ENCODE results near the gene PRSS57.
A peak's percentile ranks its signal among the peaks of the same experiment; 100 is the strongest.
"Not testable (repeated sequence)": the region's sequence is repeated elsewhere in the genome, so short reads cannot be mapped to it uniquely, and the experiment has no call there.

PRSS57 gene

GRCh38 chr19:688992-689391 lies 6.3 kb downstream of the PRSS57 start:
- DNase-seq: no peak

- DNase-seq: no peak
Observed at GRCh38 chr19:688214-688613, 7.0 kb downstream of the PRSS57 start.

GRCh38 chr19:687569-688166 lies 7.6 kb downstream of the PRSS57 start:
- DNase-seq: no peak

- DNase-seq: no peak
Observed at GRCh38 chr19:686589-687297, 8.5 kb downstream of the PRSS57 start.

DNA sequence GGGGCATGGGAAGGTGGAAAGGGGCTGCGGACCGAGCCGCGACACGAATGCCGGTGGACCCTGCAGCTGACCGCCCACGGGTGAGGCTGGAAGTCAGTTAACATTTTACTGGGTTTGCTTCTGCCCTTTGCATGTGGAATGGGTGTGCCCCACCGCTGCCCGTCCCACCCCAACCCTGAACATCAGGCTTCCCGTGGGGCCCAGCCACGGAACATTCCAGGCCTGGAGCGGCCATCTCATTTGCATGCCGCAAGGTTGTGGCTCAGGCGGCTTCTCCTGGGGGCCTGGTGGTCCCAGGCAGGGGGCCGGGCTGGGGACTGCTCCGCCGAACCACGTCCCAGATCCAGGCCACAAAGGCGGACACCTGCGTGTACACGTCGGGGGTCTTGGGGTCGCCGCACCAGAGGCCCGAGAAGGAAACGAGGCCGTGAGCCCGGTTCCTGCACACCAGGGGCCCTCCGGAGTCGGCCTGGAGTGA lies 9.8 kb downstream of the PRSS57 start:
- DNase-seq: no peak

DNA sequence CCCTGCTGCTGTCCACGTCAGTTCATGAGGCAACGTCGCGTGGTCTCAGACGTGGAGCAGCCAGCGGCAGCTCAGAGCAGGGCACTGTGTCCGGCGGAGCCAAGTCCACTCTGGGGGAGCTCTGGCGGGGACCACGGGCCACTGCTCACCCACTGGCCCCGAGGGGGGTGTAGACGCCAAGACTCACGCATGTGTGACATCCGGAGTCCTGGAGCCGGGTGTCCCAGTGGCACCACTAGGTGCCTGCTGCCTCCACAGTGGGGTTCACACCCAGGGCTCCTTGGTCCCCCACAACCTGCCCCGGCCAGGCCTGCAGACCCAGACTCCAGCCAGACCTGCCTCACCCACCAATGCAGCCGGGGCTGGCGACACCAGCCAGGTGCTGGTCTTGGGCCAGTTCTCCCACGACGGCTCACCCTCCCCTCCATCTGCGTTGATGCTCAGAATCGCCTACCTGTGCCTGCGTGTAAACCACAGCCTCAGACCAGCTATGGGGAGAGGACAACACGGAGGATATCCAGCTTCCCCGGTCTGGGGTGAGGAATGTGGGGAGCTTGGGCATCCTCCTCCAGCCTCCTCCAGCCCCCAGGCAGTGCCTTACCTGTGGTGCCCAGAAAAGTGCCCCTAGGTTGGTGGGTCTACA lies 12.5 kb downstream of the PRSS57 start:
- no peak for DNase-seq

DNA sequence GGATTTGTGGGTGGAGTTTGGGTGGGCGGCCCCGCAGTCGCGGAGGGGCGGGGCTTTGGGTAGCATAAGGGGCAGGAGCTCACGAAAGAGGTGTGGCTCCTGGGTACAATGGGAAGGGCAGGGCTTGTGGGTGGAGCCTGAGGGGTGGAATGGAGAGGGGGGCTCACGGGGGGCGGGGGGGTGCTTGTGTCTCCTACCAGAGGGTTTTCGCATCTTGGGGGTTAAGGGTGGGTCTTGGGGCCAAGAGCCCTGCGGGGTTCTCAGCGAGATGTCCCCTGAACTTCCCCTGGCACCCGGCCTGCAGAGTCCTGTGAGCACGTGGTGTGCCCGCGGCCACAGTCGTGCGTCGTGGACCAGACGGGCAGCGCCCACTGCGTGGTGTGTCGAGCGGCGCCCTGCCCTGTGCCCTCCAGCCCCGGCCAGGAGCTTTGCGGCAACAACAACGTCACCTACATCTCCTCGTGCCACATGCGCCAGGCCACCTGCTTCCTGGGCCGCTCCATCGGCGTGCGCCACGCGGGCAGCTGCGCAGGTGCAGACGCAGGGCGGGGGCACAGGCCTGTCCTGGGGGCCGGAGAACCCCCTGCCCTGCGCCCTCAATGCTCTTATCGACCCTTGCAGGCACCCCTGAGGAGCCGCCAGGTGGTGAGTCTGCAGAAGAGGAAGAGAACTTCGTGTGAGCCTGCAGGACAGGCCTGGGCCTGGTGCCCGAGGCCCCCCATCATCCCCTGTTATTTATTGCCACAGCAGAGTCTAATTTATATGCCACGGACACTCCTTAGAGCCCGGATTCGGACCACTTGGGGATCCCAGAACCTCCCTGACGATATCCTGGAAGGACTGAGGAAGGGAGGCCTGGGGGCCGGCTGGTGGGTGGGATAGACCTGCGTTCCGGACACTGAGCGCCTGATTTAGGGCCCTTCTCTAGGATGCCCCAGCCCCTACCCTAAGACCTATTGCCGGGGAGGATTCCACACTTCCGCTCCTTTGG lies 13.9 kb downstream of the PRSS57 start:
- peak; percentile 98 for DNase-seq

DNA sequence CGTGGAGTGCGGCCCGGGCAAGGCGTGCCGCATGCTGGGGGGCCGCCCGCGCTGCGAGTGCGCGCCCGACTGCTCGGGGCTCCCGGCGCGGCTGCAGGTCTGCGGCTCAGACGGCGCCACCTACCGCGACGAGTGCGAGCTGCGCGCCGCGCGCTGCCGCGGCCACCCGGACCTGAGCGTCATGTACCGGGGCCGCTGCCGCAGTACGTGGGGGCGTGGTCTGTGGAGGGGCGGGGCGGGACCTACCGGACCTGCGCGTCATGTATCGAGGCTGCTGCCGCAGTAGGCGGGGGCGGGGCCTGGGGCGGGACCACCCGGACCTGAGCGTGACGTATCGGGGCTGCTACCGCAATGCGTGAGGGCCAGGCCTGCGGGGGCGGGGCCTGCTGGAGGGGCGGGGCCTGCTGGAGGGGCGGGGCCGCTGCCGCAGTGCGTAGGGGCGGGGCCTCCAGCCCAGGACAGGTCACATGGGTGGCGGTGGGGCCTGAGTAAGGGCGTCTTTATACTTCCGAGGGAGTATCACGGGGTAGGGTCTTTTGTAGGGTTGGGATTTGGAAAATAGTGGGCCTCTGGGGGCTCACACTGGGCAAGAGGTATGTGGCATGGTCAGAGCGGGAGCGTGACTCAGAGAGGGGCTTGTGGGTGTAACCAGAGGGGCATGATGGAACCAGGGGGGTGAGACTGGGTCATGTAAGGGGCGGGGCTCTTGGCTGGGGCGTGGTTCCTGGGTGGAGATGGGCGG lies 14.8 kb downstream of the PRSS57 start:
- DNase-seq: peak; percentile 100

DNA sequence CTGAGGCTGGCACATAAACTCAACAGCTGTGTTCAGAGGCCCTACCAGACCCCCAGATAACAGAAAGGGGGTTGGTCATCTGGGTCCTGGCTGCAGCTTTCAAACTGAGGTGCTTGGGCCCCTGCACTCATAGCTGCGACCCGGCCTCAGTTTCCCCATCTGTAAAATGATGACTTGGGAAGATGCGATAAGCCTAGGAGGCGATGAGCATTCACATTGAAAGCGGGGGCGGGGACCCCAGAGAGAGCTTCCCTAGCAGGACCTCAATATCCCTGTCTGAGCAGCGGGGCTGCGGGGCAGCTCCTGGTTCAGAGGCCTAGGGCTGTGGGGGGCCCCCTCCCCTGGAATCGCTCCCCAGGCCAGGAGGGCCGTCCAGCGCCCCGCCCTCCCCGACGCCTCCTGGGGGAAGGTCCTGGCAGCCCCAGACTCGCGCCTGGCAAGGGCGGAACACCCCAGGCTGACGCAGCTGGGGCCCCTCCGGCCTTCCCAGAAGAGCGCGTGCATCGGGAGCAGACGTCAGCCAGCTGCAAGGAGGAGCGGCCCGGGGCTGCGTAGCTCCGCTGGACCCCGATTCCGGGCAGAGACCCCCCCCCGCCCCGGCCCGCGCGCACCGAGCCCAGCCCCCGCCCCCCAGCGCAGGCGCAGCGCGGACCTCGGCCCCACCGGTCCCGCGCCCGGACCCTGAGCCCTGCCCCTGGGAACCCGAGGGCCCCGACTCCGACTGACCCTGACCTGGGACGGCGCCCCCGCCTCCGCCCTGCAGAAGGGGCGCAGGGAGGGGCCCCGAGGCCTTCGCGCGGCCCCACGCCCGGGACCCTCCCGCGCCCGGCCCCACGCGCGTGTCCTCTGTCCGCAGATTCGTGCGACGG lies 15.6 kb downstream of the PRSS57 start:
- peak; percentile 52 for DNase-seq

DNA sequence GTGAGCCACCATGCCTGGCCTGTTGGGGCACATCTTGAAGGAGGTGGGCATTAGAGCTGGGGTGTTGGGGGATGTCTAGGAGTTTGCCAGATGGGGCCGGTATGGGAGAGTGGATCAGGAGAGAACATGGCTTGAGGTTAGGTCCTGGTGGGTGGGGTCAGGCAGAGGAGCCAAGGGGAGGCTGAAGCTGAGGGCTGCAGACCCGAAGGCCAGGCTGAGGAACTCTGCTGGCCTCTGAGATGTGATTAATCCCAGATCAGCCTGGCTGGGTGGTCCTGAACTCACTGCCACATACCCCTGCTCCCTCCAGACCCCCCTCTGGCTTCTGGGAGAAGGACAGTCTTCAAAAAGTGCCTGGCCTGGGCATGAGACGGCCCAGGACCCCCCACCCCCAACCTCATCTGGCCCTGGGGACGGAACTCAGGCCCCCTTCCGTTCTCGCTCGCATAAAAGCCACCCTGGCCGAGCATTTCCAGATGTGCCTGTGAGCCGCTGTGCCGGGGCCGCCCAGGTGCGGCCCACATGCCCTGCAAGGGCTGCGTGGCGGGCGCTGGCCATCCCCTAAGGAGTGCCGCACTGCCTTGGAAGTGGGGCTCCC lies 16.4 kb downstream of the PRSS57 start:
- DNase-seq: no peak

GRCh38 chr19:677601-678436 lies 17.4 kb downstream of the PRSS57 start:
- no peak for DNase-seq

GRCh38 chr19:677201-677600 lies 18.1 kb downstream of the PRSS57 start:
- no peak for DNase-seq

GRCh38 chr19:676339-677105 lies 18.7 kb downstream of the PRSS57 start, which contains the start of gene FSTL3:
TSS of gene FSTL3 (plus strand) at chr19:676392. CDS start at chr19:676424, 32 bp downstream.
- no peak for DNase-seq

- DNase-seq: no peak
Observed at GRCh38 chr19:676007-676338, 19.3 kb downstream of the PRSS57 start.

DNA sequence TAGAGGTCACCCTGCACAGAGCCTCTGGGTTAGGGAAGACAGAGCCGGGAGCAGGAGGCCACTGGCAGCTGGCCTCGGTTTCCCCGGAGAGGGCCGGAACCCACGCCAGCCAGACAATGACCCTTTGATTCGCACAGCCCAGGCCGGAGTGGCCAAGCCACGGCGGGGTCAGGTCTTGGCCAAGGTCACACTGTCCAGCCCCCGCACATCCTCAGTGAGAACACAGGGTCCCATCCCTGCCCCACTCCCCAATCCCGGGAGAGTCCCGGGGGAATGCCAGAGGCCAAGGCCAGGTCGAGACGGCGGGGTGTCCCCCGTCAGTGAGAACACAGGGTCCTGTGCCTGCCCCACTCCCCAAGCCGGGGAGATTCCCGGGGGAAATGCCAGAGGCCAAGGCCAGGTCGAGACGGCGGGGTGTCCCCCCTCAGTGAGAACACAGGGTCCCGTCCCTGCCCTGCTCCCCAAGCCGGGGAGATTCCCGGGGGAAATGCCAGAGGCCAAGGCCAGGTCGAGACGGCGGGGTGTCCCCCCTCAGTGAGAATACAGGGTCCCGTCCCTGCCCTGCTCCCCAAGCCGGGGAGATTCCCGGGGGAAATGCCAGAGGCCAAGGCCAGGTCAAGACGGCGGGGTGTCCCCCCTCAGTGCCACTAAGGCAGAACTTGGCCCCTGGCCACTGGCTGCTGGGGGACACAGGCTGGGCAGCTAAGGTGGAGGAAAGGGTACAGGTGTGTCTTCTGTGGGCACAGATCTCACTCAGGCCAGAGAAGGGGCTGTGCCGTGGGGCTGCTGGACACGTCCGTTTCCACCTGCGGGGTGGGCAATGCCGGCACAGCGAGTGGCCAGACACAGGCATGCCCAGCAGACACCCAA lies 20.7 kb downstream of the PRSS57 start:
- no peak for DNase-seq

DNA sequence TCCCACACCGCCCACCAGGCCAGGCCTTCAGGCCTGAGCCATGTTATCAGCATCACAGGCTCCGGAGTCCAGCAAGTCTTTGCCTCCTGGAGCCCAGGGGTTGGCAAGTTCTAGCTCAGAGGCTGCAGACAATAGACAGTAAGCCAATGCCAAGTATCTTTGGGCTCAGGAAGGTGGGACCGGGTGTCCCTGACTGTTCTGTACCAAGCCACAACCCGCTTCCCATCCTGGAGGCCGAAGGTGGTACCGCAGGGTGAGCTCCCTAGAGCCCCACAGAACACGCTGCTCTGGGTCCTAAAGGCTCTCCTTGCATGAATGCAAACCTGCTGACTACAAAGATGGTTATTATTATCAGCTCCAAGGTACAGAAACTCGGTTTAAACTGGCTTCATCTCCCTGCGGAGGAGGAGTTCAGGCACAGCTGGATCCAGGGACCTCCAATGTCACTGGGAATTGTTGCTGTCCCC lies 24.6 kb downstream of the PRSS57 start:
- peak; percentile 49 for DNase-seq

GRCh38 chr19:668675-669434 lies 26.4 kb downstream of the PRSS57 start:
- not testable (repeated sequence) for DNase-seq
